Left lung (tissue), 10 donors: ENCODE measurements around the gene RELB. TPM values are rescaled to one million over a fixed set of nuclear protein-coding genes. Genes with fewer than 3 reads are reported as not detected.

Experiments
- ATAC-seq: fragments of 200-7000 bp; cut with Tn5 transposase; one replicate; pipeline ENCODE4 v1.9.1; 2020; ENCODE audit warnings: moderate library complexity
- DNase-seq, 4 donors: peaks; one replicate each; pipeline ENCODE4 v3.0.0-alpha.2; 2013 to 2020
- H3K27ac ChIP-seq, 2 donors: fragments of 200-600 bp; sonication (generic) in 1 of 2; one replicate each; pipeline versions ENCODE4 v1.5.0 to v1.8.0; 2020 to 2021
- H3K27me3 ChIP-seq, 2 donors: fragments of 200-600 bp; sonication (generic) in 1 of 2; one replicate each; pipeline versions ENCODE4 v1.5.0 to v1.8.0; 2020 to 2021
- H3K36me3 ChIP-seq, 2 donors: fragments of 200-600 bp; sonication (generic) in 1 of 2; one replicate each; pipeline versions ENCODE4 v1.5.0 to v1.8.0; 2020 to 2021
- H3K4me1 ChIP-seq, 2 donors: fragments of 200-600 bp; one replicate each; pipeline ENCODE4 v1.8.0; 2021
- H3K4me3 ChIP-seq, 2 donors: fragments of 200-600 bp; sonication (generic) in 1 of 2; one replicate each; pipeline versions ENCODE4 v1.5.0 to v1.8.0; 2020 to 2021; ENCODE audit warnings: mild to moderate bottlenecking in 1 of 2
- H3K9me3 ChIP-seq, 2 donors: fragments of 200-600 bp; sonication (generic) in 1 of 2; one replicate each; pipeline versions ENCODE4 v1.5.0 to v1.8.0; 2020 to 2021
- intact Hi-C, 2 donors: fragments of 100-400 bp; cut with DNase I; formaldehyde crosslinking; loops; one replicate each; pipeline versions ENCODE4 v1.11.2 to v1.14.2; 2022
- polyA plus RNA-seq, 6 donors: library from polyadenylated mRNA; unstranded; fragments of 120-200 nt; gene quantifications; one replicate each; pipeline ENCODE4 v1.2.1, GENCODE V29; 2013; ENCODE audit not compliant: insufficient read length in 6 of 6
- total RNA-seq, 2 donors: library from RNA; stranded (reverse); fragmentation: NEBNext Ultra II Directional; extraction: Animal tissue kit (Norgen Biotek cat#: 25700); gene quantifications; one replicate each; pipeline ENCODE4 v1.2.1, GENCODE V29; 2021
- TF ChIP-seq, protein P1 (sequence below), 2 donors: fragments of 200-600 bp; sonication (generic) in 1 of 2; IDR thresholded peaks; one replicate each; pipeline versions ENCODE4 v1.5.0 to v1.8.0; 2021; ENCODE audit warnings: antibody characterized with exemption in 2 of 2
- donor health status: DM: no; HTN: yes; CAD: no.
- donor health status: DM: no; HTN: no; CAD: no.

The RELB gene
- total and polyA plus RNA-seq, 8 donors = 3.7 to 18.7 (median 5.6) TPM

DNA sequence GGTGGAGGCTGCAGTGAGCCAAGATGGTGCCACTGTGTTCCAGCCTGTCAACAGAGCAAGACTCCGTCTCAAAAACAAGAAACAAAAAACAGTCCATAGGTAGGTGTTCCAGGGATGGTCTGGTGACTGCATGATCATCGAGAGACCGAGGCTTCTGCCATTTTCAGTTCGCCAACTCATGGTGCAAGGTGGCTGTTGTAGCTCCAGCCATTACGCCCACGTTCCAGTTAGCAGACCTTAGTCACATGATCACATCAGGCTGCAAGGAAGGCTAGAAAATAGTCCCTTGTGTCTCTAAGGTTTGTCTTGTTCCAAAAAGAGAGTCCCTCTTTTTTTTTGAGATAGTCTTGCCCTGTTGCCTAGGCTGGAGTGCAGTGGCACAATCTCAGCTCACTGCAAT, 34.5 kb downstream of the RELB start:
- no peaks in the 10 kb centered on the region for H3K27me3 ChIP-seq
- TF ChIP-seq, protein P1, sequence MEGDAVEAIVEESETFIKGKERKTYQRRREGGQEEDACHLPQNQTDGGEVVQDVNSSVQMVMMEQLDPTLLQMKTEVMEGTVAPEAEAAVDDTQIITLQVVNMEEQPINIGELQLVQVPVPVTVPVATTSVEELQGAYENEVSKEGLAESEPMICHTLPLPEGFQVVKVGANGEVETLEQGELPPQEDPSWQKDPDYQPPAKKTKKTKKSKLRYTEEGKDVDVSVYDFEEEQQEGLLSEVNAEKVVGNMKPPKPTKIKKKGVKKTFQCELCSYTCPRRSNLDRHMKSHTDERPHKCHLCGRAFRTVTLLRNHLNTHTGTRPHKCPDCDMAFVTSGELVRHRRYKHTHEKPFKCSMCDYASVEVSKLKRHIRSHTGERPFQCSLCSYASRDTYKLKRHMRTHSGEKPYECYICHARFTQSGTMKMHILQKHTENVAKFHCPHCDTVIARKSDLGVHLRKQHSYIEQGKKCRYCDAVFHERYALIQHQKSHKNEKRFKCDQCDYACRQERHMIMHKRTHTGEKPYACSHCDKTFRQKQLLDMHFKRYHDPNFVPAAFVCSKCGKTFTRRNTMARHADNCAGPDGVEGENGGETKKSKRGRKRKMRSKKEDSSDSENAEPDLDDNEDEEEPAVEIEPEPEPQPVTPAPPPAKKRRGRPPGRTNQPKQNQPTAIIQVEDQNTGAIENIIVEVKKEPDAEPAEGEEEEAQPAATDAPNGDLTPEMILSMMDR (IDR thresholded peaks at IDR 0.05) = no peak
- H3K27ac ChIP-seq = no peak overlapping the region
- H3K4me3 ChIP-seq = no peak overlapping the region
- H3K36me3 ChIP-seq = peaks cover 0 to 79% of the 10 kb centered on the region in 2 donors
- H3K4me1 ChIP-seq = peaks cover 14 to 23% of the 10 kb centered on the region in 2 donors
- no peaks in the 10 kb centered on the region for H3K9me3 ChIP-seq
- intact Hi-C loops = no loop called here
- DNase-seq = no peak
- no peak for ATAC-seq

DNA sequence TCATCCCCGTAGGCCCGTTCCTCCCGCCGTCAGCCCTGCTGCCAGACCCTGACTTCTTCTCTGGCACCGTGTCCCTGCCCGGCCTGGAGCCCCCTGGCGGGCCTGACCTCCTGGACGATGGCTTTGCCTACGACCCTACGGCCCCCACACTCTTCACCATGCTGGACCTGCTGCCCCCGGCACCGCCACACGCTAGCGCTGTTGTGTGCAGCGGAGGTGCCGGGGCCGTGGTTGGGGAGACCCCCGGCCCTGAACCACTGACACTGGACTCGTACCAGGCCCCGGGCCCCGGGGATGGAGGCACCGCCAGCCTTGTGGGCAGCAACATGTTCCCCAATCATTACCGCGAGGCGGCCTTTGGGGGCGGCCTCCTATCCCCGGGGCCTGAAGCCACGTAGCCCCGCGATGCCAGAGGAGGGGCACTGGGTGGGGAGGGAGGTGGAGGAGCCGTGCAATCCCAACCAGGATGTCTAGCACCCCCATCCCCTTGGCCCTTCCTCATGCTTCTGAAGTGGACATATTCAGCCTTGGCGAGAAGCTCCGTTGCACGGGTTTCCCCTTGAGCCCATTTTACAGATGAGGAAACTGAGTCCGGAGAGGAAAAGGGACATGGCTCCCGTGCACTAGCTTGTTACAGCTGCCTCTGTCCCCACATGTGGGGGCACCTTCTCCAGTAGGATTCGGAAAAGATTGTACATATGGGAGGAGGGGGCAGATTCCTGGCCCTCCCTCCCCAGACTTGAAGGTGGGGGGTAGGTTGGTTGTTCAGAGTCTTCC, 36.3 kb downstream of the RELB start:
- intact Hi-C loops = no loop called here

GRCh38 chr19:45038931-45039893, 37.9 kb downstream of the RELB start, which contains the start of gene CLASRP:
TSS of gene CLASRP (plus strand) at chr19:45039045. CDS start at chr19:45040213, 1,168 bp downstream.
- H3K27me3 ChIP-seq = no peaks in the 10 kb centered on the region
- H3K4me1 ChIP-seq = peaks cover 14 to 45% of the 10 kb centered on the region in 2 donors
- peak within 1 kb of the TSS; percentile 96 to 97 for H3K27ac ChIP-seq
- no peaks in the 10 kb centered on the region for H3K9me3 ChIP-seq
- intact Hi-C loops = no loop called here
- H3K36me3 ChIP-seq = peaks cover 0 to 78% of the 10 kb centered on the region in 2 donors
- DNase-seq (peak; percentile 89 to 97 (median 94)), ATAC-seq (peak; percentile 99)
- TF ChIP-seq, protein P1 (IDR thresholded peaks at IDR 0.05) = no peak
- H3K4me3 ChIP-seq = peak within 1 kb of the TSS; percentile 97

More for the DNA sequence above, 36.3 kb downstream of the RELB start:
- Histone ChIP-seq H3K9me3 (no peaks in the 10 kb centered on the region), H3K27ac (no peak overlapping the region), H3K36me3 (peaks cover 0 to 80% of the 10 kb centered on the region in 2 donors), H3K4me3 (no peak overlapping the region), H3K4me1 (peaks cover 14 to 41% of the 10 kb centered on the region in 2 donors), H3K27me3 (no peaks in the 10 kb centered on the region)
- TF ChIP-seq, protein P1 (IDR thresholded peaks at IDR 0.05) = no peak
- no peak for ATAC-seq
- no peak for DNase-seq

DNA sequence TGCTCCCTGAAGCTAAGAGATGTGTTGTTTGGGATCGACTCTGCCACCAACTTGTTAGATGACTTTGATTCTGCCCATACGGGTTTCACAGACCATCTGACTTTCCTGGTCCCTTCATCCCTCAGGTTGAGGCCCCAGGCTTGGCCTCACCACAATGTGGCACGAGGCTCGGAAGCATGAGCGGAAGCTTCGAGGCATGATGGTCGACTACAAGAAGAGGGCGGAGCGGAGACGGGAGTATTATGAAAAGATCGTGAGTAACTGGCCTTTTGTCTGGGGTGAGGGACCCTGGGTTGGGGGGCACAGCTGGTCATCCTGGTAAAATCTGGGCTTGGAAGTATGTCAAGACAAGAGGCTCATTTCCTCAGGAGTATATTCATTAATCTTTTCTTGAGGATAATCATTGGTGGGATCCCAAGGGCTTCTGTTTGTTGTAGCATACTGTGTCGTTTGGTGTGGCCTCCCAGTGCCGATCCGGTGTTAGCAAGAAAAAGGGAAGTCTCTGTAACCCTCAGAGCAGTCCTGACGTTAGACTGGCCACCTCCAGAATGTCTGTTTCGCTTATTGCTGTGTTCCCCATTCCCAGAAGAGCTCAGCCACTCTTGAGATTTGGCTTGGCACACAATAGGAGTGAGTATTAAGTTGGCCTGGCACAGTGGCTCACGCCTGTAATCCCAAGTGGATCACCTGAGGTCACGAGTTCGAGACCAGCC, 39.0 kb downstream of the RELB start:
- H3K27me3 ChIP-seq = no peaks in the 10 kb centered on the region
- peaks cover 14 to 55% of the 10 kb centered on the region in 2 donors for H3K4me1 ChIP-seq
- ATAC-seq = peak; percentile 8
- TF ChIP-seq, protein P1 (IDR thresholded peaks at IDR 0.05) = no peak
- peaks cover 0 to 78% of the 10 kb centered on the region in 2 donors for H3K36me3 ChIP-seq
- H3K9me3 ChIP-seq = no peaks in the 10 kb centered on the region
- DNase-seq = no peak
- peak overlapping the region; percentile 97 for H3K4me3 ChIP-seq
- intact Hi-C loops = no loop called here
- peak overlapping the region in 1 of 2 donors; percentile 97 for H3K27ac ChIP-seq
